HG03432 (cell line): ENCODE data around the gene P4HA3.

Source experiments
- ATAC-seq: cut with Tn5 transposase; IDR thresholded peaks from one replicate; pipeline ENCODE4 v1.9.1; 2021; ENCODE audit warnings: mild to moderate bottlenecking, moderate library complexity; ENCODE audit not compliant: unreplicated experiment

Gene P4HA3

GRCh38 chr11:74268456-74268855 is 43.0 kb downstream of the P4HA3 start:
- ATAC-seq: no peak

- ATAC-seq: no peak
Observed at GRCh38 chr11:74267014-74267413, 44.4 kb downstream of the P4HA3 start.

- no peak for ATAC-seq
Observed at GRCh38 chr11:74265256-74265655, 46.2 kb downstream of the P4HA3 start.

GRCh38 chr11:74262725-74263124 is 48.7 kb downstream of the P4HA3 start:
- no peak for ATAC-seq

- ATAC-seq: no peak
Observed at GRCh38 chr11:74257959-74258553, 53.4 kb downstream of the P4HA3 start.

GRCh38 chr11:74256378-74257133 is 54.9 kb downstream of the P4HA3 start:
- no peak for ATAC-seq

- no peak for ATAC-seq
Observed at GRCh38 chr11:74255741-74256375, 55.6 kb downstream of the P4HA3 start.

GRCh38 chr11:74253361-74253760 is 58.1 kb downstream of the P4HA3 start:
- no peak for ATAC-seq

GRCh38 chr11:74249496-74249895 is 61.9 kb downstream of the P4HA3 start:
- ATAC-seq: no peak

GRCh38 chr11:74248469-74248868 is 63.0 kb downstream of the P4HA3 start:
- ATAC-seq: no peak

- ATAC-seq: no peak
Observed at GRCh38 chr11:74238243-74238642, 73.2 kb downstream of the P4HA3 start.

- ATAC-seq: no peak
Observed at GRCh38 chr11:74237541-74237940, 73.9 kb downstream of the P4HA3 start.

- no peak for ATAC-seq
Observed at GRCh38 chr11:74235121-74235520, 76.3 kb downstream of the P4HA3 start.

GRCh38 chr11:74233683-74234082 is 77.8 kb downstream of the P4HA3 start:
- no peak for ATAC-seq

- no peak for ATAC-seq
Observed at GRCh38 chr11:74232311-74232950, 79.0 kb downstream of the P4HA3 start.

- ATAC-seq: no peak
Observed at GRCh38 chr11:74226907-74227306, 84.5 kb downstream of the P4HA3 start.

GRCh38 chr11:74225565-74225964 is 85.9 kb downstream of the P4HA3 start:
- no peak for ATAC-seq

- ATAC-seq: no peak
Observed at GRCh38 chr11:74221816-74222215, 89.6 kb downstream of the P4HA3 start.

GRCh38 chr11:74220376-74220775 is 91.1 kb downstream of the P4HA3 start:
- ATAC-seq: no peak
